DMS79 treated with DMSO at 0.1 percent for 48 hours (cell line): Measurements from ENCODE around the gene BMERB1.
A peak's percentile ranks its signal among the peaks of the same experiment; 100 is the strongest.
"Not testable (repeated sequence)": the region's sequence is repeated elsewhere in the genome, so short reads cannot be mapped to it uniquely, and the experiment has no call there.

Experiments used
- DNase-seq: peaks from one replicate; lab custom pipeline; 2025; lab: John Stamatoyannopoulos, UW

BMERB1 gene

DNA sequence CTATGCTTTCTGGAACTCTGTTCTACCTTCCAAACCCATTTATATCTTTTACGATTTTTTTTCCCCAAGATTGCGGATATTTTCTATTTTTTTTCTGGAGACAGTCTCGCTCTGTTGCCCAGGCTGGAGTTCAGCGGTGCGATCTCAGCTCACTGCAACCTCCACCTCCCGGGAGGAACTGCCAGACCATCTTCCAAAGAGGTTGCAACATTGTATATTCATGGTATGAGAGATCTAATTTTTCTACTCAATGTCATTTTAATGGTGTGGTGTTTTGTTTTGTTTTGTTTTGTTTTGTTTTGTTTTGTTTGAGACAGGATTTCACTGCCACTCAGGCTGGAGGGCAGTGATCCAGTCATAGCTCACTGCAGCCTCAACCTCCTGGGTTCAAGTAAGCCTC, 8.5 kb upstream of the BMERB1 start:
- DNase-seq: no peak

DNA sequence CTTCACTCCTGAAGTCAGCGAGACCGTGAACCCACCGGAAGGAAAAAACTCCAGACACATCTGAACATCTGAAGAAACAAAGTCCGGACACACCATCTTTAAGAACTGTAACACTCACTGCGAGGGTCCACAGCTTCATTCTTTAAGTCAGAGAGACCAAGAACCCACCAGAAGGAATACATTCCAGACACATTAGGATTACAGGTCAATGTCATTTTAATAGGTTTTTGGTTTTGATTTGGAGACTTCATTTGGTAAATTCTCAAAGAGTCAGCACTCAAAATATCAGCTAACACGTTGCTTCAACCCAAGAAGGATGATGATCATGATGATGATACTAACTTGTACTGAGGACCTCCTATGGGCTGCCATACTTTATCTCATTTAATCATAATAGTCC, 7.6 kb upstream of the BMERB1 start:
- DNase-seq: no peak

DNA sequence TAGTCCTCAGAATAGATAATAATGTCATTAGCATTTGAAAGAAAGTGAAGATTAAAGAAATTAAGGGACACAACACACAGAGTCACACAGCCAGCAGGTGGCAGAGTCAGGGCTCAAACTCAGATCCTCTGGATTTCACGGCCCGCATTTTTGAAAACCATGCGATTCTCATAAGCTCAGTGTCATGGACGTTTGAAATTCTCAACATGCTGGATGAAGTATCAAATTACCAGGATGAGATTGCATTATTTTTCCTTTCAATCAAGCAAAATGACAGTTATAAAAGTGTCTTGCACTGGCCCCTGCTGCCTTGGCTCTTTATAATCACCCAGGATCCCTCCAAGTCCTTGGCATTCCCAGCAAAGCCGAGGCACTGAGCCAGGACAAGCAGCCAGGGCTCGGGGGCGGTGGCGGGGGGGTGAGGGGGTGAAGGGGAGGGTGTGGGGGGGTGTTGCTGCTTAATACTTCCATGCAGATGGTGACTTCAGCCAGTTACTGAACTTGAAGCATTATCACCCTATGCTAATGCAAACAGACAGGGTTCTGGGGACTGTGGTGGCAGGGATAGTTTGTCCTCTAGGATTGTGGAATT, 6.6 kb upstream of the BMERB1 start:
- DNase-seq: peak; percentile 12

DNA sequence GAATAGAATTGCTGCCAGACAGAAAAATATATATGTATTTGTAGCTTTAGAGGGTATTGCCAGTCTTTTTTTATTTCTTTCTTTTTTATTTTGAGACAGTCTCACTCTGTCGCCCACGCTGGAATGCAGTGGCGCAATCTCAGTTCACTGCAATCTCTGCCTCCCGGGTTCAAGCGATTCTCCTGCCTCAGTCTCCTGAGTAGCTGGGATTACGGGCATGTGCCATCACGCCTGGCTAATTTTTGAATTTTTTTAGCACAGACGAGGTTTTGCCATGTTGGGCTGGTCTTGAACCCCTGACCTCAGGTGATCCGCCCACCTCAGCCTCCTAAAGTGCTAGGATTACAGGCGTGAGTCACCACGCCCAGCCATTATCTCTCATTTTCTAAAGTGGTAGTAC, 3.5 kb upstream of the BMERB1 start:
- not testable (repeated sequence) for DNase-seq

DNA sequence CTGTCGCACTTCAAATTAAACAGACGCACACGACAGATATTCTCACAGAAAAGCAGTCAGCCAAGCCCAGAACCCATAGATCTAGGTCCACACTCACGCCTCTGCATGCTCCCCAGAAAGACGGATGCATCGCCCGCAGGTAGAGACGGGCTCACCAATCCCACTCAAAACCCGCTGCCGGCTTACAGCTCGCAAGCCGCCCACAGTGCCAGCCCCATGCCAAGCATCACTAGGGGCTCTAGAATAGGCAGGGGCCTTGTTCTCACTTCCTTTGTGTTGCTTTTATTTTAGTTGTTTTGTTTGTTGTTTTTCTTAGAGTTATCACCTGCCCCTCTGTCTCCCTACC, 336 bp upstream of the BMERB1 start:
- no peak for DNase-seq

DNA sequence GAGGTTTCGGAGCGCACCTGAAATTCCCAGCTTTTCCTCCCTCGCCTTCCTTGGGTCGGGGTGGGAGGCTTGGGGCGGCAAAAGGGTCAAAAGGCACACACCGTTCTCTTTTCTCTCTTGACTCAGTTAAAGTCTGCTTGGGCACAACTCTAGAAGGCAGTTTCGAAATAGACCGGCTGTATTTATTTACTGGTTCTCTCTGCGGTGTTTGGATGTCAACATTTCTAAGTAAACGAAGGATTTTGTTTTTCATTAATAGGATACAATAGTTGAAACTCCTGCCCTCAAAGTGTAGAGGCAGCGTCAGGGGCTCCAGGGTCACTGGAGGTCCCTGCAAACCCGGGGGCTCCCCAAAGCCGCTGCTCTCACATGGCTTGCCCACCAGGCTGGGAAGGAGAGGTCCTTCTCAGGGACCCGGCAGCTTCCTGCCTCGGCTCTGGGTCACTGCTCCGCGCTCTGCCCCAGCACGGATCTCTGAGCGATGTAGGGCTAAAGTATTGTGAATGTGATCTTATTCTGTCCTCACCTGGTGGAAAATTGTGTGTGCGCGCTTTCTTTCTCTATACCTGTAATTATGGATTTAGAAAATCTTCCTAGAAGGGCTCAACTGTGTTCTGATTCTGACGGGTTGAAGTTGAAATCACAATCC, 952 bp downstream of the BMERB1 start:
- peak; percentile 16 for DNase-seq

DNA sequence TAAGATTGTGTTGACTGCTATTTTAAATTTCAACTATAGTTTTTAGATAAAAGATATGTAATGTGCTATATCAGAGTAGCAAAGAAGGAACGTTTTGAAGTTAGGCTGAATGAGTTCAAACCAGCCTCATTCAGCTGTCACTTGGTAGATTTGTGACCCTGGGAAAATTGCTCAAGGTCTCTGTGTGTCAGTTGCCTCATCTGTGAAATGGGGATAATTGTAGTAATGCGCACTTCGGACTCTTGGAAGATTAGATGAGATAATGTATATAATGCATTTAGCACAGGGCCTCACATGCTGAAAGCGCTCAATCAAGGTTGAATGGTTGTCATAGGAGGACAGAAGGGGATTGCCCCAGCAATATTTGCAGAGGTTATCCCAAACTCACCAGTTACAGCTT, 4.7 kb downstream of the BMERB1 start:
- no peak for DNase-seq

DNA sequence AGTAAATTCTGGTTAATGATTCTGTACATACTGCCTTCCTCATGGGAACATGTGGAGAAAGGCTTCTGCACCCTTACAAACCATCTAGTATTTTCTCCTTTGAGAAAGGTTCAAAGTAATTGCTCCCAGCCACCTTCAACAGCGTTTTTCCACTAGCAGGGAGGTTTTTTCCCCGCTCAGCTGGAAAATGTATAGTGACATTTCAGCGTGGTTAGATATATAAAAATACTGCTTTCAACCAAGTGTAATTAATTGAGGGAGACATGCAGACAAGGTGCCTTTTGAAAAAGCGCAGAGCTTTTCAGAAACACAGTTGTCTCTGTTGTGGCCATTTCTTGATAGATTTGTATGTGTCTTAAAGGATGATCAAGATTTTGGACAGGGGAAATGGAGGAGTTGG, 5.1 kb downstream of the BMERB1 start:
- DNase-seq: no peak

DNA sequence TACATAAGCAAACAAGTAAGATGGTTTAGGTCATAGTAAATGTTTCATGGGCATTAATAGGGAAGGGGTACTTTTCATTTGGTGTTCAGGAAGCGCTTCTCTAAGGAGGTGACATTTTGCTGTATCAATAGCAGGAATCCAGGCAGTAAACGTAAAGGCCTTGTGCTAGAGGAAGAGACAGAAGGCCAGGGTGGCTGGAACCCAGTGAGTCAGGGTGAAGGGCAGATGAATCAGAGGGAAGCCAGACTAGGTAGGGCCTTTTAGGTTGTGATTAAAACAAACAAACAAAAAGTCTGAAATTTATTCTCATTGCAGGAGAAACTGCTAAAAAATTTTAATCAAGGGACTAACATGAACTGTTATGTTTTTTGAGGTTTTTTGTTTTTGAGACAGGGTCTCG, 6.5 kb downstream of the BMERB1 start:
- DNase-seq: no peak

DNA sequence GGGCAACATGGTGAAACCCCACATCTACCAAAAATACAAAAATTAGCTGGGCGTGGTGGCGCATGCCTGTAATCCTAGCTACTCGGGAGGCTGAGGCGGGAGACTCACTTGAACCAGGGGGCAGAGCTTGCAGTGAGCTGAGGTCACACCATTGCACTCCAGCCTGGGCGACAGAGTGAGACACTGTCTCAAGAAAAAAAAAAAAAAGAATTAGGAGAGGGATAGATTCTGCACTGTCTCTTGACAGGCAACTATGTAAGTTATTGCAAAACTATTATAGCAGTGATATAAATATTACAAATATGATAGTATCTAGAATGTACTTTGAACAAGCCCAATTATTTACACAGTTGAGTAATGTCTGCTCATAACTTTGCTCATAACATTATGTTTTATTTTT, 7.8 kb downstream of the BMERB1 start:
- not testable (repeated sequence) for DNase-seq

DNA sequence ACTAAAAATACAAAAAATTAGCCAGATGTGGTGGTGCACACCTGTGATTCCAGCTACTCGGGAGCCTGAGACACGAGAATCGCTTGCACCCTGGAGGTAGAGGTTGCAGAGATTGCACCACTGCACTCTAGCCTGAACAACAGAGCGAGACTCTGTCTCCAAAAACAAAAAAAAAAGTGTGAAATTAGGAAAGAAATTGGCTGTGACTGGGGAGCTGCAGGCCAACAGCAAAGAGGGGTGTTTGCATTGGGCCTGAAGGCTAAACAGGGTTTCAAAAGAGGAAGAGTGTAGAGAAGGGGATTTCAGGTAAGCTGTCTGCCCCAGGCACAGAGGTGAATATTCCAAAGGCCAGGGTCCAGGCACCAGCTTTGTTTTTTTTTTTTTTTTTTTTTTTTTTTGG, 9.4 kb downstream of the BMERB1 start:
- no peak for DNase-seq

DNA sequence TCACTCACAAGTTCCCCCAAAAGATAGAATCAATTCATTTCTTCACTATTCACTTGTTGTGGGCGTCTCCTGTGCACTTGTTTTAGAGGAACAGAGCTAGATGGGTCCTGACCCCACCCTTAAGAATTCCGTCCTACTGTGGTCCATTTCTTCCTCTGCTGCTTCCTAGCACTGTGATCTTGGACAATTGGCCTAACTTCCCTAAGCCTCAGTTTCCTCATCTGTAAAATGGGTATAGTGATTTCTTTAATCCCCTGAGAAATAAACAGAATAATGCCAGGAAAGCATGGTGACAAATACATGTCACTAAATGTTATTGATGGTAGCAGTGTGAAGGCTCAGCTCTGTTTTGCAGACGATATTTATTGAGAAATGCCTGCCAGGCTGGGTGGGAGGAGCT, 9.9 kb downstream of the BMERB1 start:
- no peak for DNase-seq

DNA sequence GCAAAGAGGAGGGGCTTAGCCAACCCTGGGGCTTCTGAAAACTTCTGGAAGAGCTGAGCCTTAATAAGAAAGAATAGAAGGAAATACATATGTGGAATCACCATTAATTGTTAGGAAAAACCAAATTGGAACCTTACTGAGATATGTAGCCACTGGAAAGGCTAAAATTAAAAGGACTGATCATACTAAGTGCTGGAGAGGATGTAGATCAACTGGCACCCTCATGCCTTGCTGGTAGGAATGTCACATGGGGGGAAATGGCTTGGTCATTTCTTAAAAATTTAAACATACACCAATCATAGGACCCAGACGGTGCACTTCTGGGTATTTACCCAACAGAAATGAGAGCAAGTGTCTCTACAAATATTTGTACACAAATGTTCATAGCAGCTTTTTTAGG, 11.1 kb downstream of the BMERB1 start:
- no peak for DNase-seq

DNA sequence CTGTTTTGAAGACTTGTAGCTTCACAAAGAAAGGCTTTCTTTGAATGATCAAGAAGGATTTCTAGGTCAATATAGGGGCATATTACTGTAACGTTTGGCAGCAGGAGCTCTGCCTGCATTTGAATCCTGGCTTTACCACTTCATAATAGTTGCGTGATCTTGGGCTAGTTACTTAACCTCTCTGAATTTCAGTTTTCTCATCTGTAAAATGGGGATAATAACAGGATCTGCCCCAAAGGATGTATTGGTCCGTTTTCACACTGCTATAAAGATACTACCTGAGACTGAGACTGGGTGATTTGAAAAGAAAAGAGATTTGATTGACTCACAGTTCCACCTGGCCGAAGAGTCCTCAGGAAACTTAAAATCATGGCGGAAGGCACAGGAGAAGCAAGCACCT, 12.5 kb downstream of the BMERB1 start:
- no peak for DNase-seq

DNA sequence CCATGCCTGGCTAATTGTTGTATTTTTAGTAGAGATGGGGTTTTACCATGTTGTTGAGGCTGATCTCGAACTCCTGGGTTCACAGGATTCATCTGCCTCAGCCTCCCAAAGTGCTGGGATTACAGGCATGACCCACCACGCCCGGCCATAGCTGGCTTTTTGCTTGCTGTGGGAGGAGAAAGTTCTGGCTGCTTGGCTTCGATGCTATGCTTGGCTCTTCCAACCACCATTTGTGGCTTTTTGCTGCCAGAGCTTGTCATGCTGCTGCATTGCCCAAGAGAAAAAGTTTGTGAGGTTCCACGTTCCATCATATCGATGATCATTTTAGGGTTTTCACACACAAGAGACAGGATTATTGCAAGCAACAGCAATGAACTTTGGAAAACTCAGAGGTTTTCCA, 16.2 kb downstream of the BMERB1 start:
- no peak for DNase-seq

DNA sequence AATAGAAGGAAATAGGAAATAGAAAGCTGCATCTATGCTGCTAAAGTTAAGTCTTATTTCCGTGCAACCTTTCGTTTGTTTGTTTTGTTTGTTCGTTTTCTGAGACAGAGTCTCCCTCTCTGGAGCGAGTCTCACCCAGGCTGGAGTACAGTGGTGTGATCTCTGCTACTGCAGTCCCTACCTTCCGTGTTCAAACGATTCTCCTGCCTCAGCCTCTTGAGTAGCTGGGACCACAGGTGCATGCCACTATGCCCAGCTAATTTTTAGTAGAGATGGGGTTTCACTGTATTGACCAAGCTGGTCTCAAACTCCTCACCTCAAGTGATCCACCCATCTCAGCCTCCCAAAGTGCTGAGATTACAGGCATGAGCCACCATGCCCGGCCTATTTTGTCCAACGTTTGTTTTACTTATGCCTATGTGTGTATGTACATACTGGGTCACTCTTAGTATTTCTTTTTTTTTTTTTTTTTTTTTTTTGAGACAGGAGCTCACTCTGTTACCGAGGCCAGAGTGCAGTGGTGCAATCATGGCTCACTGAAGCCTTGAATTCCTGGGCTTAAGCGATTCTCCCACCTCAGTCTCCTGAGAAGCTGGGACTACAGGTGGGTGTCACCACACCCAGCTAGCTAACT, 16.8 kb downstream of the BMERB1 start:
- no peak for DNase-seq

DNA sequence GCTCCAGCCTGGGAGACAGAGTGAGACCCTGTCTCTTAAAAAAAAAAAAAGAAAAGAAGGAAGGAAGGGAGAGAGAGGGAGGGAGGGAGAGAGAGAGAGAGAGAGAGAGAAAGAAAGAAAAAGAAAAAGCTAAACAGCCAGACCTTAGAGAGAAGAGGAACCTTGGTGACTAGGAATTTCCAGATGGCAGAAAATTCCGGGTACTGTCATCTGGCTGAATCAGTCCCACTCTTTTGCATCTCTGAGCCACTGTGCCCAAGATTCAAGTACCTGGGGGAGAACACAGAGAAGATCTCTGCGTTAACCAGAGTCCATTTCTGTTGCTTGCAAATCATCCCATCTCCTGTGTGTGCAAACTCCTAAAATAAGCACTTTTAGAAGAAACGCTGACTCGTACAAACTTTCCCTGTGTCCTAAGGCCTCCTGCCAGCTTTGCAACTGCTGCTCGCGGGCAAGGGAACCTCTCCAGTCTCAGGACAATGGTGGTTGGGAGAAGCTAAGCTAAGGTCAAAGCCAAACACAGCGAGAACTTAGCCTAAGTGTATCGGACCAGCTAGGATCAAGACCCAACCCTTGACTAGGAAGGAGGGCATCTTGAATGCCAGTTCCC, 18.0 kb downstream of the BMERB1 start:
- DNase-seq: no peak

DNA sequence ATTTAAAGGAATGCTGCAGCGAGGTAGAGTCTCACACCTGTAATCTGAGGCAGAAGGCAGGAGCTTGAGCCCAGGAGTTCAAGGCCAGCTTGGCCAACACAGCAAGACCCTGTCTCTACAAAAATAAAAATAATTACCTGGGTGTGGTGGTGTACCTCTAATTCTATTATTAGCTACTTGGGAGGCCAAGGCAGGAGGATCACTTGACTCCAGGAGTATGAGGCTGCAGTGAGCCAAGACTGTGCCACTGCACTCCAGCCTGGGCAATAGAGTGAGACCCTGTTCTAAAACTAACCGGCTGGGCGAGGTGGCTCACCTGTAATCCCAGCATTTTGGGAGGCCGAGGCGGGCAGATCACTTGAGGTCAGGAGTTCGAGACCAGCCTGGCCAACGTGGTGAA, 18.9 kb downstream of the BMERB1 start:
- DNase-seq: not testable (repeated sequence)

DNA sequence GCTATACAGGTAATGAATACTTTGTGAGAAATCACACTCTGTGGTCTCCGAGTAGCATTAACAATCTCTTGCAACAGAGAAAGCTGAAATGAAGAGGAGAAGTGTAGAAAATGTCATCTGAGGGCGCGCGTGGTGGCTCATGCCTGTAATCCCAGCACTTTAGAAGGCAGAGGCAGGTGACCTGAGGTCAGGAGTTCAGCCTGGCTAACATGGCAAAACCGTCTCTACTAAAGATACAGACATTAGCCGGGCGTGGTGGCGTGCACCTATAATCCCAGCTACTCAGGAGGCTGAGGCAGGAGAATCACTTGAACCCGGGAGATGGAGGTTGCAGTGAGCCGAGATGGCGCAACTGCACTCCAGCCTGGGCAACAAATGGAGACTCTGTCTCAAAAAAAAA, 20.5 kb downstream of the BMERB1 start:
- not testable (repeated sequence) for DNase-seq

DNA sequence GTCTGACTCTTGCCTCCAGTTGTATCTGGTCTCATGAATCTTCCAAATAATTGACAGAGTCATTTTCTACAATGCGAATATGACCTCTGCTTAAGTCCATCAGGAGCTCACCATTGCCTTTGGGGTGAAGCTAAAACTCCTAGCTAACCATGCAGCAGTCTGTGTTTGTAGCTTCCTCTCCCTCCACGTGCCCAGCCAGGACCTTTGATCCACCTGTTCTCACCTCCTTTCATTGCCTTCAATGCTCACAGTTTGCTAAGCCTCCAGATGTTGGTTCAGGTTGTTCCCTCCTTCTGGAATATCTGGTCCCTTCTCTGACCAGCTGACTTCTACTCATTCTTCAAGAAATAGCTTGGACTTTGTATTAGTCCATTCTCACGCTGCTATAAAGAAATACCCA, 23.0 kb downstream of the BMERB1 start:
- DNase-seq: no peak

DNA sequence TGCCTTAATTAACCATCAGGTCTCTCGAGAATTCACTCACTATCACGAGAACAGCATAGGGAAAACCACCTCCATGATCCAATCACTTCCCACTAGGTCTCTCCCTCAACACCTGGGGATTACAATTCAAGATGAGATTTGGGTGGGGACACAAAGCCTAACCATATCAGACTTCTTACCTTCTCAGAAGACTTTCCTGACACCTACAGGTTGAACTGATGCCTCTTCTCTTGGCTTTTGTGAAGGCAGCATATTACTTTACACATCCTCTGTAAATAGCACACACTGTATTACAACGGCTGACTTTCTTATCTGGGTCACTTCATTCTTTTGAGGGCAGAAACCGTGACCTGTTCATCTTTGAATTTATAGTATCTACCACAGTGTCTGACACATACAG, 23.6 kb downstream of the BMERB1 start:
- DNase-seq: no peak

DNA sequence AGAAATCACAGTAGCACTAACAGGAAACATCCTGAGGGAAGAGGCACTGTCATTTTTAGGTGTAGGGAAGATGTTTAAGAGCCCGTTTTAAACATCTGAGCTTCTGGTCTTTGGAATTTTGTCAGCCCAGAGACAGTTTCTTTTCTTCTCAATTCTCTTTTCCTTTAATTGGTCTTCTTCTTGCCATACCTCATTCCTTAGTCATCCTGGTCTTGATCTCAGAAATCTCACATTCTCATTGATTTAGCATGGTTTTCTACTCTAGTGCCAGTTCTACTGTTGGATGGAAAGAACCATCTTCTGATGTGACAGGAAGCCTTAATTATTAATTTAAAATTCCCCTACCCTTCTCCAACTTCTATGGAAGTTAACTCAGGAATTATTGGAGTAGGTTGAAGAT, 25.4 kb downstream of the BMERB1 start:
- DNase-seq: no peak

DNA sequence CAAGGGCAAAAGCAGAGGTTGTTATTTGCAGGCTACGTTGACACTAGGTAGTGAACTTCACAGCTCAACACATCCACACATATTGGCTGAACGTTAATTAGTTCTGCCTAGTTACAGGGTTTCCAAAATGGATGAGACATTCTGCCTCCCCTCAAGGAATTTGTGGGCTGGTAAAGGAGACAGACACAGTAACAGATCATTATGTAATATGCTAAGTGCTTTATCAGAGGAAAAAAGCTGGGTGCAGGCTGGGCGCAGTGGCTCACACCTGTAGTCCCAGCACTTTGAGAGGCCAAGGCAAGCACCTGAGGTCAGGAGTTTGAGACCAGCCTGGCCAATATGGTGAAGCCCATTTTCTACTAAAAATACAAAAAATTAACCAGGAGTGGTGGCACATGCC, 26.2 kb downstream of the BMERB1 start:
- DNase-seq: no peak

DNA sequence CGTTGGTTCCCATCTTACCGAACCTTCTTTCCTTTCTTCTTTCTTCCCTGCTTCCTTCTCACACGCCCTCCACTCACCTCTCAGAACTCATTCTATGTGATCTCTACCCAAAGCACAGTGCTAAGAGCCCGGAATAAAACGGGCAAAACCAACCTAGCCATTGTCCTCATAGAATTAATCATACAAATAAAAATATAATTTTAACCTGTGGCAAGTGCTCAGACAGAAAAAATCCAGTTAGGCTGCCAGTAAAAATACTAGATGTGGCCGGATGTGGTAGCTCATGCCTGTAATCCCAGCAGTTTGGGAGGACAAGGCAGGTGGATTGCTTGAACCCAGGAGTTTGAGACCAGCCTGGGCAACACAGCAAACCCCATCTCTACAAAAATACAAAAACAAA, 27.0 kb downstream of the BMERB1 start:
- no peak for DNase-seq
